HEK293 (cell line): ENCODE measurements around the gene BLTP3B.

Source experiments
- CTCF ChIP-seq: fragments of 450-650 bp; formaldehyde crosslinking; IDR thresholded peaks from 2 replicates; pipeline ENCODE4 v1.5.1; 2016; ENCODE audit warnings: missing biosample characterization, missing genetic modification characterization
- TCF7L2 ChIP-seq: IDR thresholded peaks from 2 replicates; pipeline ENCODE4 v1.6.1; 2011; ENCODE audit warnings: low read depth, mild to moderate bottlenecking, inconsistent platforms, low read length, moderate library complexity, borderline replicate concordance
- ZBTB20 ChIP-seq: fragments of 450-650 bp; formaldehyde crosslinking; IDR thresholded peaks from 2 replicates; pipeline ENCODE4 v1.5.1; 2016; ENCODE audit warnings: missing biosample characterization, missing genetic modification characterization
- ZNF184 ChIP-seq: fragments of 450-650 bp; IDR thresholded peaks from 2 replicates; pipeline ENCODE4 v1.5.1; 2018; ENCODE audit warnings: missing biosample characterization, mild to moderate bottlenecking, missing genetic modification characterization
- ZNF274 ChIP-seq, 2 experiments: fragments of 200-500 bp in 1 of 2; fragments of 450-650 bp in 1 of 2; sonication (Bioruptor generic) in 1 of 2; formaldehyde crosslinking in 1 of 2; IDR thresholded peaks; 2 replicates each; pipeline versions ENCODE4 v1.5.1 to v1.6.1; 2014 to 2016; ENCODE audit warnings: borderline replicate concordance in 1 of 2, inconsistent platforms in 1 of 2, low read length in 1 of 2, missing biosample characterization in 1 of 2, missing genetic modification characterization in 1 of 2
- ZNF501 ChIP-seq: fragments of 450-650 bp; formaldehyde crosslinking; IDR thresholded peaks from 2 replicates; pipeline ENCODE4 v1.5.1; 2016; ENCODE audit warnings: missing biosample characterization, missing genetic modification characterization
- ZNF660 ChIP-seq: fragments of 450-650 bp; IDR thresholded peaks from 2 replicates; pipeline ENCODE4 v1.5.1; 2018; ENCODE audit warnings: missing biosample characterization, mild to moderate bottlenecking, missing genetic modification characterization

- TF ChIP-seq ZNF274 (IDR thresholded peaks at IDR 0.05; ENCODE audit: low read length): no peak
- no peak for TF ChIP-seq ZNF274 (tag by site-specific recombination; IDR thresholded peaks at IDR 0.05; ENCODE audit: borderline replicate concordance)
- TF ChIP-seq CTCF: no peak
- TF ChIP-seq ZNF184: no peak
- no peak for TF ChIP-seq ZBTB20 (tag by site-specific recombination)
- no peak for TF ChIP-seq ZNF660 (tag by site-specific recombination)
- no peak for TF ChIP-seq TCF7L2
- TF ChIP-seq ZNF501: no peak
These were observed 25.9 kb upstream of the BLTP3B start for GRCh38 chr12:100168562-100168961.
